Measurements from ENCODE around the gene CAPZB.
"Not testable (repeated sequence)": the region's sequence is repeated elsewhere in the genome, so short reads cannot be mapped to it uniquely, and the experiment has no call there.

Gene CAPZB

DNA sequence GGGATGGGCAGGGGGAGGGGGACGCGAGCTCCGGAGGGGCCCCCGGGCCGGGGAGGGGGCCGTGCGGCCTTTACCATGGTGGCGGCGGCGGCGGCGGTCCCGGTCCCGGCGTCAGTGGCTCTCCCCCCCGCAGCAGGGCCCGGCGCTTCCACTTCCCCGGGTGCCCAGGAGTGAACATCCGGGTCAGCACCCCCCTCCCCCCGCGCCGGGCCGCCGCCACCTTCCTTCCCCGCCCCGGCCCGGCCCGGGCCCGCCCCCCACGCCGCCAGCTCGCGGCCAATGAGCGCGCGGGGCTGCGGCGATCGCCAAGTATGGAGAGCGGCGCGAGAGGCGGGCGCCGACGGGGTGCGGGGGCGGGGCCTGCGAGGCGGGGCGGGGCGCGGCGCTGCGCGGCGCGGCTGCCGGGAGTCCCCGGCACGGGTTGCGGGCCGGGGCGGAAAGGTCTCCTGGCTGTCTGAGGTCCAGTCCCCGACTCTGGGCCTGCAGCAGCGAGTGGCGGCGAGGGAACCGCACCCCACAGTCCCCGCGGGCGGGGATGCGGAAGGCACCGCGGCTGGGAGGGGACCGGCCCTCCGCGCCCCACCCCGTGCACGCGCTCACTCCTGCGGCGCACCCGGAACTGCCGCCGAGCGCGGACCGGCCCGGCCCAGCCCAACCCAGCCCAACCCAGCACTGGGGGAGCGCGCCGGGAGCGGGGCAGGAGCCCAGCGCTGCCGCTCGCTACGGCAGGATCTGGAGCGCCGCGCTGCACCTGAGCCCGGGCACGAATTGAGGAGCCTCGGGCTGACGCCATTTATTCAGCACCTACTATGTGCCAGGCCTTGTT lies at the start of gene CAPZB:
TSS of gene CAPZB (minus strand) at position 178 of the 826 bp plus-strand sequence. CDS start at position 77, 101 bp downstream.
- DNase-seq (ENCODE audit: low read depth, low spot score), result no peak

DNA sequence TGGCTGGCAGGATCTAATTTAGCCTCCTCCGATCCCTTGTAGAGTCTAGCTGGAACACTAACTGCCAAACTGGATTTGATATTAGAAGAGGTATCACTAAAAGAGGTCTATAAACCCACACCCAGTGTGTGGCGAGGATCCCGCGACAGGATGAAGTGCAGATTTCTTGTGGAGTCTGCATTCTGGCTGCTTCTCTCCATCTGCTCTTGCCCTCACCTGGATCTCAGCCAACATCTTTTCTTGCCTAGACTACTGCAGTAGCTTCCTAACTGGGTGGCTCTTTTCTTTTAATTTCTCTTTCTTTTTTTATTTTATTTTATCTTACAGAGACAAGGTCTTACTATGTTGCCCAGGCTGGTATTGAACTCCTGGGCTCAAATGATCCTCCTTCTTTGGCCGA lies 48.9 kb upstream of the CAPZB start:
- no peak for DNase-seq (ENCODE audit: low read depth, low spot score)

DNA sequence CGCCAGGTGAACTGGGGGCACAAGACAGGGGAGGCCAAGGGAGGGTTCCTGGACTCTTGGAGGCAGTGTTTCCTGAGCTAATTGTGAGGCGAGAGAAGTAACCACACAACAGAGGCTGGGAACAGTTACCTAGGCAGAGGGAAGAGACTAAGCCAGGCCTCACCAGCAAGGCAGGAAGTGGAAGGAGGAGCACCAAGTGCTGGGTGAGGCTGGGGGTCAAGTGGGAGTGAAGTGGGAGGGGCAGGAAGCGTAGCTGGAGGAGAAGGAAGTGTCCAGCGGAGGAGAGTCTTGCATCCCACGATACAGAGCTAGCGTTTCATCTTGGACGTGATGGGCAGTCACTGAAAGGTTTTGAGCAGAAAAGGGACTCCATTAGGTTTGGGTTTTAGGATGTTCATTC lies 48.3 kb upstream of the CAPZB start:
- DNase-seq (ENCODE audit: low read depth, low spot score), result no peak

DNA sequence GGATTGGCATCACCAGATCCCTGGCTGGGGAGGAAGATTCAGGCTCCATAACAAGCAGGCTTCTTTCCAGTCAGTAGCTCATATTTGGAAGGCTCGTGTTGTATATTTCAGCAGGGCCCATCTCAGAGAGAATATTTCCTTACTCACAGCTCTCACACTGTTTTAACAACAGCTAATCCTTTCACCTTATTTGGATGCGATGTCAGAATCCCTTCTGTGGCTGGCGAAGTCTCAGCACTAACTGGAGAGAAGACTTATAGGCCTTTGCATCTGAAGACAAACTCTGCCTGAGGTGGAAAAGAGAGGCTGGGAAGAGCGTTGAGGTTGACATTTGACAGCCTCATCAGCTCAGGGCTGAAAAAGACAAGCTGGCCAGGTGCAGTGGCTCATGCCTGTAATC lies 47.2 kb upstream of the CAPZB start:
- DNase-seq (ENCODE audit: low read depth, low spot score), result no peak

DNA sequence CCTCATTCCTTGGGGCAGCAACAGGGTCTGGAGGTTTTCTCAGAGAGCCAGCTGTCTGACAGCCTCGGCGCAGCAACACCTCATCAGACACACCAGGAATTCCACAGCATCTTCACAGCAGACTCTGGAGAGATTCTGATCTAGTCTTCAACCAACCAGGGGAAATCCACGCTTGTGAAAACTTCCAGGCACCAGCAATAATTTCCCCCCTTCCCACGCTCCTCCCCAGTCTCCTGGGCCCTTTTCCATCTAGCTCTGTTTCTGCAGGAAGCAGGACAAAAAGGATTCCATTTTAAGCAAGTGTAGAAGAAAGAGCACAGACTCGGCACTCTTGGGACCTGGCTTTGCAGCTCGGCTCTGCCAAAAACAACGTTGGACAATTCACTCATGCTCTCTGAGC lies 44.3 kb upstream of the CAPZB start:
- DNase-seq (ENCODE audit: low read depth, low spot score), result no peak

DNA sequence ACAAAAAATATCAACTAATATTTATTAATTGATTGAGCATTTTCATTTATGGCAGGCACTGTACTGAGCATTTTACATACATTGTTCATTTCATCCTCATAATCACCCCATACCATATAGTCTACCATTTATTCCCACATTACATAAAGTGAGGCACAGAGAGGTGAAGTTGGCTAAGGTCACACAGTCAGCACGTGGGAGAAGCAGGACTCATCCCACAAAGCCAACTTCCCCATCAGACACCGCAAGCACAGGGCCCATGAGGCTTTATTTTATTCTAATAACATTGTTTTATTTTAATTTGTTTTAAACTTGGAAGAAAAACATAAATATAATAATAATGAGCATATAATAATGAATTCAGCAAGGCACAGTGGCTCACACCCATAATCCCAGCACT lies 43.1 kb upstream of the CAPZB start:
- DNase-seq (ENCODE audit: low read depth, low spot score), result no peak

DNA sequence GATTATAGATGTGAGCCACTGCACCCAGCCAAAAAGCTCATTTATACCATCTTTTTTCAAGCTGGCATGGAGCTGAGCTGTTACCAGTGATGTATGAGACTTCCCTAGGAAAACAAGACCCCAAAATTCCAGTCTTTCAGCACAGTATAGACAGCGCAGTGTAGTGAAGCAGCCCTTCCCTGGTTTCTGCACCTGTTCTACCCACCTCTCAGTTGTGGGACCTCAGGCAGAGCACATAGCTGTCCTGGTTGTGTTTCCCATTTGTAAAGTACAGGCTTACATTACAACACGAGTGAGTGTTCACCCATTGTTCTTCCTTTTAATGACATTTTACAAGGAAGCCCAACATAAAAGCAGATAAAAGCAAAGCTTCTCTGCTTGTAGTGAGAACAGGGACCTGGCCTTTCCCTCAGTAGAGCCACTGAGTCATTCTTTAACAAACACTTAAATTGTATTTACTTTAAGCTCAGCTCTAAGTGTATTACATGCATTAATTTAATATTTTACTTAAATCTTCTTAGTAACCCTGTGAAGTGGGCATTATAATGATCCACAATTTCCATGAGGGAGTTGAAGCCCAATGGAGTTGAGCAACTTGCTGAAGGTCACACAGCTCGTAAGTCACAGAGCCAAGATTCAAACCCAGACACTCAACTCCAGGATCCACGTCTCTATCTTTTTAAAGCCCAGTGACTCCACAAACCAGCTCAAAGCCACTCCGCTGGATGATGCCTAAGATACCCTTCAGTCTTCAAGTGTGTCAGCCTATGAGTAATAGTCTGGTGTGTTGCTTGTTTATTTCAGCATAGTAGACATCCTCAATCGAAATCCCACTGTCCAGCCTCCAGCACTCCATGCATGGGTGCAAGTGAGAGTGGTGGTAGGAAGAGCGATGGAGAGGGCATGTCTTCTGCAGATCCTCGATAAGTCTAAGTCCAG lies 40.5 kb upstream of the CAPZB start:
- no peak for DNase-seq (ENCODE audit: low read depth, low spot score)

DNA sequence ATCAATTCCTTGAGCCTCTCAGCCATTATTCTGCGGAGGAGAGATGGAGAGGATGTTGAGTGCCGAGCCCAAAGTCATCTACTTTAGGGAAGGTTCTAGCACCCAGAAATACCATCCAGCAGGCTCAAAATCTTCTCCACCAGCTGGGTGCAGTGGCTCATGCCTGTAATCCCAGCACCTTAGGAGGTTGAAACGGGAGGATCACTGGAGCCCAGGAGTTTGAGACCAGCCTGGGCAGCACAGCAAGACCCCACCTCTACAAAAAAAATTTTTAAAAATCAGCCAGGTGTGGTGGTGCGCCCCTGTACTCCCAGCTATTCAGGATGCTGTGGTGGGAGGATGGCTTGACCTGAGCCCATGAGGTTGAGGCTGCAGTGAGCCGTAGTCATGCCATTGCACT lies 39.5 kb upstream of the CAPZB start:
- no peak for DNase-seq (ENCODE audit: low read depth, low spot score)

DNA sequence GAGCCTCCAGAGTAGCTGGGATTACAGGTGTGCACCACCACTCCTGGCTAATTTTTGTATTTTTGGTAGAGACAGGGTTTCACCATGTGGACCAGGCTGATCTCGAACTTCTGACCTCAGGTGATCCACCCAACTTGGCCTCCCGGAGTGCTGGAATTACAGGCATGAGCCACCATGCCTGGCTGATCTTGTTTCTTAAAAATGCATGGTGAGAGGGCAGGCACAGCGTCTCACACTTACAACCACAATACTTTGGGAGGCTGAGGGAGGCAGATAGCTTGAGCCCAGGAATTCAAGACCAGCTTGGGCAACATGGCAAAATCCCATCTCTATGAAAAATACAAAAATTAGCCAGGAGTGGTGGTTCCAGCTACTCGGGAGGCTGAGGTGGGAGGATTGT lies 37.2 kb upstream of the CAPZB start:
- DNase-seq (ENCODE audit: low read depth, low spot score), result not testable (repeated sequence)

DNA sequence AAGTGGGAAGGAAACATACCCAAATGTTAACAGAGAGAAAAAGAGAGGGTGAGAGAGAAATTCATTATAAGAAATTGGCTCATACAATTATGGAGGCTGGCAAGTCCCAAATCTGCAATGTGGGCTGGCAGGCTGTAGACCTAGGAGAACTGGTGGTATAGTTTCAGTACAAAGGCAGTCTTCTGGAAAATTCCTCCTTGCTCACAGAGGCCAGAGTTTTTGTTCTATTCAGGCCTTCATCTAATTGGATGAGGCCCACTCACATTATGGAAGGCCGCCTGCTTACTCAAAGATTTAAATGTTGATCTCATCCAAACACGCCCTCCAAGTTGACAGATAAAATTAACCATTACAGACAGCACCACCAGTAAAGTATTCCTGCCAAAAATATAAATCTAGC lies 36.1 kb upstream of the CAPZB start:
- DNase-seq (ENCODE audit: low read depth, low spot score), result no peak

DNA sequence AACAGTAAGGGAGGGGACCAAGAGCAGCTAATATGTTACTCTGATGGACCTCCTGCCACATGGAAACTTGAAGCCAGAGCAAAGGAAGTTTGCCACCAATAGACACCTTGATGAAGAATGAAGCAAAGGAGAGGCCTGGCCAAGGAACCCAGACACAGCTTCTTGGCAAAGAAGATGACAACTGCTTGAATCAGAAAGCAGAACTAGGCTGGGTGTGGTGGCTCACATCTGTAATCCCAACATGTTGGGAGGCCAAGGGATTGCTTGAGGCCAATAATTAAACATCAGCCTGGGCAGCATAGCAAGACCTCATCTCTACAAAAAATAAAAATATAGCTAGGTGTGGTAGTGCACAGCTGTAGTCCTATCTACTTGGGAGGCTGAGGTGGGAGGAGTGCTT lies 31.7 kb upstream of the CAPZB start:
- no peak for DNase-seq (ENCODE audit: low read depth, low spot score)

DNA sequence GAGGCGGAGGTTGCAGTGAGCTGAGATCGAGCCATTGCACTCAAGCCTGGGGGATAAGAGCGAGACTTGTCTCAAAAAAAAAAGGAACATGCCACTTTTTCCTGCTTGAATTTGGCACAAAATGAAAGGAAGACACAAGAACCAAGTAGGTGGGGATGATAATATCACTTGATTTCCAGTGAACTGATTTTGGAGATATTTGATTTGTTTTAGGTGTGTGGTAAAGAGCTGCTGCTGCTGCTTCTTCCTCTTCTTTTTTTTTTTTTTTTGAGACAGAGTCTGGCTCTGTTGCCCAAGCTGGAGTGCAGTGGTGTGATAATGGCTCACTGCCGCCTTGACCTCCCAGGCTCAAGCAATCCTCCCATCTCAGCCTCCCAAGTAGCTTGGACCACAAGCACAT lies 29.9 kb upstream of the CAPZB start:
- DNase-seq (ENCODE audit: low read depth, low spot score), result no peak

DNA sequence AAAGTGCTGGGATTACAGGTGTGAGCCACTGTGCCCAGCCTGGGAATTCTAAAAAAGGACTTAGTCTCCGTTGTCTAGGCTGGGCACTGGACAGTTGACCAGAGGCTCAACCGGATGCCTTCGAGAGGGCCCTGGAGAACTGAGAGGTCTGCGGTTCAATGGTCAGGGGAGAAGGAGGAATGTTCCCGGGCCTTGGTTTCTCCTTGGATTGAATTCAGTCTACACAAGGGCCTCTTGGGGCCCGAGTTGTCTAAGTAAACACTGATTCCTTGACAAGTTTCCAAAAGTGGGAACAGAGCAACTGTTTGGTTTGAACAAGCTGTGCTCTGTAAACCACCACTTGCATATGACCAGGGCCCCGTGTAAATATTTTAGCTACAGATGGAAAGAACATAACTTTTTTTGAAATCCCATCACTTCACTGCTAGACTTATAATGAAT lies 29.1 kb upstream of the CAPZB start:
- no peak for DNase-seq (ENCODE audit: low read depth, low spot score)

DNA sequence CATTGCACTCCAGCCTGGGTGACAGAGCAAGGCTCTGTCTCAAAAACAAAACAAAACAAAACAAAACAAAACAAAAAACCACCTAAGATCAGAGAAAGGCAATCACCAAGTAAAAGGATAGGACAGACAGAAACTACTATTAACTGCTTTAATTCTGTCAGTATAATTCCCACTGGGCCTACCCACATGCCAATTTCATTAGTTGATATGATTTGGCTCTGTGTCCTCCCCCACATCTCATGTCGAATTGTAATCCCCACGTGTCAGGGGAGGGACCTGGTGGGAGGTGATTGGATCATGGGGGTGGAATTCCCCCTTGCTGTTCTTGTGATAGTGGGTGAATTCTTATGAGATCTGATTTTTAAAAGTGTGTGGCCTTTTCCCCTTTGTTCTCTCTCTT lies 27.2 kb upstream of the CAPZB start:
- no peak for DNase-seq (ENCODE audit: low read depth, low spot score)

DNA sequence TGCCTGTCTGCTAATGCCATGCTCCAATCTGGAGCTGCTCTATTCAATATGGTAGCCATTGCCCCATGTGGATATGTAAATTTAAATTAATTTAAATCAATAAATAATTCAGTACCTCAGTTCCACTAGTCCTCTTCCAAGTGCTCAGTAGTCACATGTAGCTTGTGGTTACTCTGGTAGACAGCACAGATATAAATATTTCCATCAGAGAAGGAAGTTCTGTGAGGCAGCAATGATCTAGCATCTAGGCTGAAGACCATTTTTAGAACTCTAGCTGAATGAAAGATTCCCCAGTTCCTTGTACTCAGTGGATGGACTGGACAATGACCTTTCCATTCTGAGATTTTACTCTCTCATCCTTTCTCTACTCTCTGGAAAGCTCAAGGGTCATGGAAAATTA lies 25.8 kb upstream of the CAPZB start:
- no peak for DNase-seq (ENCODE audit: low read depth, low spot score)

DNA sequence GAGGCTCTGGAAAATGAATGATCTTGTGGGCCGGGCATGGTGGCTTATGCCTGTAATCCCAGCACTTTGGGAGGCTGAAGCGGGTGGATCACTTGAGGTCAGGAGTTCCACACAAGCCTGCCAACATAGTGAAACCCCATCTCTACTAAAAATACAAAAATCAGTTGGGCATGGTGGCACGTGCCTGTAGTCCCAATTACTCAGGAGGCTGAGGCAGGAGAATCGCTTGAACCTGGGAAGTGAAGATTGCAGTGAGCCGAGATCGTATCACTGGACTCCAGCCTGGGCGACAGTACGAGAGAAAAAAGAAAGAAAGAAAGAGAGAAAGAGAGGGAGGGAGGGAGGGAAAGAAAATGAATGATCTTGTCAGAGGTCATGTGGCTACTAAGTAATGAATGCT lies 24.3 kb upstream of the CAPZB start:
- DNase-seq (ENCODE audit: low read depth, low spot score), result not testable (repeated sequence)

DNA sequence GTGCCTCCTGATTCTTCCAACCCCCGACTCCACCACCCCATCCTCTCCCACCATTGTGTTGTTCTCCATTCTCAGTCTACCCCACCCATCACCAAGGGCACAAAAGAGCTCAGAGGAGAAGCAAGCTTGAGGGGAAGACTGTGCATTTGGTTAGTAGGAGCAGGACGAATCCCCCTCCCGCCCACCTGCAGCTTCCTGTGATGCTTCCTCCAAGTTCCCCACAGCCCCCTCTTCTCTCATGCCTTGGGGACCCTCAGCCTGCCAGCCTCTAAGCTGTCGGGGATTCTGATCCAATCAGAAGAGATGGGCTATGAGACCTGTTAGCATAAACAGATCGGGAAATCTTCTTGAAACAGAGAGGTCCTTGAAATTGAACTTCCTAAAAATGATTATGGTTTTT lies 22.2 kb upstream of the CAPZB start:
- DNase-seq (ENCODE audit: low read depth, low spot score), result no peak

DNA sequence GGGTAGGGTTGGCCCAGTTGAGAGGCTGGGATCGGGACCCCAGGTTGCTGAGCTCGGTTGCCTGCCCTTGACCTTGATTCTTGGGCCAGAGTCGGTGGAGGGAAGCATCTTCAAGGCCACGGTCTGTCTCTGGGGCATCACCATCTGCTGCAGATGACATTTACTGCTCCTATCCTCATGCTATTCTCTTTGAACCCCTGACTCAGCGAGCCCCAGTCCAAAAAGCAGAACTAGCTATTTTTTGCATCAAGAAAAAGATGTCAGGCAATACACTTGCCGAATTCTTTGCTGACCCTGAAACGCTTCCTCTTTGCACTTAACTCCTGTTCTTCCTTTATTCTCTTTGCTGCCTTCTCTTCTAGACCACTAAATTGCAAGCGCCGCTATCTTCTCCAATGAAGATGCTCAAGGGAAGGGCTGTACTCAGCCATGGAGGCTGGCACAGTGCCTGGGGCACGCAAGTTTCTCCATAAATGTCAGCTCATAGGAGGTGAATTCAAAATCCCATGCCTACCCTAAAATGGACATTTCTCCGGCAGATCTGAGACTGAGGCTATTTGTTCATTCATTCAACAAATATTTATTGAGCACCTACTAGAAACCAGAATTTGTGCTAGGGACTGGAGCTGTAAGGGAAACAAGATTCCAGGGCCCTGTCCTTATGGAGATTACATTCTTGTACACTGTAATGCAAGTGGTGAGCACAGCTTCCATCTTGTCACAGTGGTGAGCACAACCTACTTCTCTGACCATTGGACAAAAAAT lies 20.5 kb upstream of the CAPZB start:
- no peak for DNase-seq (ENCODE audit: low read depth, low spot score)

DNA sequence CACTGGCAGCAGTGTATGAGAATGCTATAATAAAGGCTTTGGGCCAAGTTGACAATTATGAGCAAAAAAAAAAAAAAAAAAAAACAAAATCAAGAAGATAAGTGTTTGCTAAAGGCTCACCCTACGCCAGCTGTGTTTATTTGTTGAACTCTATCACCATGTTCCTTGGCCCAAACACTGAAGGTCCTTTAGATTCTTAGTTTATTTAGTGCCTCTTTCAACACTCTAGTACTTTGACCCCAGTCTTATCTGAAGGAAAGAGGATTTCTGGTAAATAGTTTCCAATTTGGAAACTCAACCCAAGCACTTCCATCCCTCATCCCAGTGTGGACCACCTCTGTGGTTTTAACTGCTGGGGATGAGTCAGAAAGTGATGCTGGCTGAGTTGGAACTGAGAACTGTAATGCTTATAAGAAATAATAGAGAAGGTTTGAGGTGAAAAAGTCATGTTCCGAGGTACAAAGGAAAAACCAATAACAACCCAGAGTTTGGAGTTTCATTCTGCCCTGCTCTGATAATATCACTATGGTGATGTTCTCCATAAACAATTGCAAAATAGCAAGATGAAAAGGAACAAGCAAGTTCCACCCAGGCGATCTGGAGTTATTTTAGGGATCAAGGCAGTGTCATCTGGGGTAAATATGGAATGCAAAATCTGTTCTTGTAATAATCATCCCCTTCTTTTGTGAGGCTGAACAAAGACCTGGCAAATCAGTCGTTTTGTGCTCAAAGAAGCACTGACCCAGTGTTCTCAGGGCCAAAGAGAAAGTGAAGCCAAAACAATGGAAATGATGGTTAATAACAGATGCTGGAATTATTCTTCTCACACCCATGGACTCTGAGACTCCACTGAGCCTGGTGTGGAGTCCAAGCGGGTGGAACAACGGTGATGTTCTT lies 19.7 kb upstream of the CAPZB start:
- no peak for DNase-seq (ENCODE audit: low read depth, low spot score)

DNA sequence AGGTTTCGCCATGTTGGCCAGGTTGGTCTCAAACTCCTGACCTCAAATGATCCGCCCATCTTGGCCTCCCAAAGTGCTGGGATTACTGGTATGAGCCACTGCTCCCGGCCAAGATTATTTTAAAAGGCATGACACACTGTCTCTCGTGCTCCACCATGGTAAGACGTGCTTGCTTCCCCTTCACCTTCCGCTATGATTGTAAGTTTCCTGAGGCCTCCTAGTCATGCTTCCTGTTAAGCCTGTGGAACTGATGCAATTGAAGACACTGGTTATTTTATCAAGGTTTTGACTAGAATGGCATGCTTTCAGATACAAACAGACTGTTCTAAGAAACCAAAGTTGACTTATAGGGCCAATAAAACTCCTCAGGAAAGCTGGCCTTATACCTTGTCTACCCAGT lies 16.9 kb upstream of the CAPZB start:
- not testable (repeated sequence) for DNase-seq (ENCODE audit: low read depth, low spot score)

DNA sequence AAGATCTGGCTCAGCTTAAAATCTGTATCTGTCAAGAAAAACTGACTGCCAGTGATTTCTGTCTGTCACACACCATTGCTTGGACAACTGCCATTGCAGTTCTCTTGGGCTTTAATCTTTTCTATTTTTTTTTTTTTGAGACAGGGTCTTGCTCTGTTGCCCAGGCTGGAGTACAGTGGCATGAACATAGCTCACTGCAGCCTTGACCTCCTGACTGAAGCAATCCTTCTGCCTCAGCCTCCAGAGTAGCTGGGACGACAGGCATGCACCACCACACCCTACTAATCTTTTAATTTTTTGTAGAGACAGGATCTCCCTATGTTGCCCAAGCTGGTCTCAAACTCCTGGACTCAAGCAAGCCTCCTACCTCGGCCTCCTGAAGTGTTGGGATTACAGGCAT lies 14.5 kb upstream of the CAPZB start:
- not testable (repeated sequence) for DNase-seq (ENCODE audit: low read depth, low spot score)
